Spleen (tissue), 11 donors: ENCODE measurements around the gene PDGFC. TPM values are rescaled to one million over a fixed set of nuclear protein-coding genes. Genes with fewer than 3 reads are reported as not detected.

ENCODE experiments used
- DNase-seq: peaks from one replicate; pipeline ENCODE4 v3.0.0-alpha.2; 2020
- H3K27ac ChIP-seq, 8 donors: fragments of 200-600 bp; sonication (generic) in 7 of 8; 1 replicate in 4 of 8; 2 replicates in 4 of 8; pipeline versions ENCODE4 v1.5.0 to v1.8.0; 2016 to 2021; ENCODE audit warnings: inconsistent platforms in 4 of 8, mild to moderate bottlenecking in 4 of 8, moderate library complexity in 1 of 8
- H3K27me3 ChIP-seq, 7 donors: fragments of 200-600 bp; sonication (generic) in 6 of 7; replicated peaks in 1 of 7; 1 replicate in 4 of 7; 2 replicates in 3 of 7; pipeline versions ENCODE4 v1.5.0 to v1.8.0; 2016 to 2021; ENCODE audit warnings: inconsistent platforms in 3 of 7, mild to moderate bottlenecking in 1 of 7
- H3K36me3 ChIP-seq, 6 donors: fragments of 200-600 bp; sonication (generic) in 5 of 6; 1 replicate in 4 of 6; 2 replicates in 2 of 6; pipeline versions ENCODE4 v1.5.0 to v1.8.0; 2016 to 2021; ENCODE audit warnings: inconsistent platforms in 2 of 6
- H3K4me1 ChIP-seq, 6 donors: fragments of 200-600 bp; sonication (generic) in 5 of 6; 1 replicate in 3 of 6; 2 replicates in 3 of 6; pipeline versions ENCODE4 v1.5.0 to v1.8.0; 2016 to 2021; ENCODE audit warnings: inconsistent platforms in 3 of 6
- H3K4me3 ChIP-seq, 8 donors: fragments of 200-600 bp; sonication (generic) in 7 of 8; 1 replicate in 4 of 8; 2 replicates in 4 of 8; pipeline versions ENCODE4 v1.5.0 to v1.8.0; 2016 to 2021; ENCODE audit warnings: inconsistent platforms in 4 of 8, mild to moderate bottlenecking in 4 of 8, moderate library complexity in 2 of 8
- H3K9me3 ChIP-seq, 8 donors: fragments of 200-600 bp; sonication (generic) in 7 of 8; 1 replicate in 4 of 8; 2 replicates in 4 of 8; pipeline versions ENCODE4 v1.5.0 to v1.8.0; 2016 to 2021; ENCODE audit warnings: inconsistent platforms in 4 of 8
- CTCF ChIP-seq, 11 experiments: fragments of 200-600 bp in 7 of 11; fragments of 450-650 bp in 4 of 11; sonication (generic) in 4 of 11; IDR thresholded peaks in 8 of 11; conservative IDR thresholded peaks in 3 of 11; 1 replicate in 7 of 11; 2 replicates in 4 of 11; pipeline versions ENCODE4 v1.4.0 to v1.8.0; 2016 to 2021; ENCODE audit warnings: antibody characterized with exemption in 11 of 11, inconsistent platforms in 4 of 11, mild to moderate bottlenecking in 1 of 11
- POLR2A ChIP-seq, 3 donors: fragments of 450-650 bp; IDR thresholded peaks; one replicate each; pipeline ENCODE4 v1.5.1; 2017; ENCODE audit warnings: antibody characterized with exemption in 3 of 3, mild to moderate bottlenecking in 1 of 3
- POLR2AphosphoS5 ChIP-seq, 3 donors: sonication (generic); formaldehyde crosslinking; IDR thresholded peaks; one replicate each; pipeline ENCODE4 v1.5.1; 2017; ENCODE audit warnings: antibody characterized with exemption in 3 of 3
- WGBS, 5 donors: extraction: QIAGEN DNeasy Blood & Tissue Kit in 3 of 5; methylation state at CpG; one replicate each; pipeline versions ENCODE4 v1.1.5 to v1.1.7; 2013 to 2018; 5-methylcytosine and 5-hydroxymethylcytosine counted together
- intact Hi-C: fragments of 100-400 bp; cut with DNase I; formaldehyde crosslinking; loops from one replicate; pipeline ENCODE4 v1.15.0; 2023; ENCODE audit warnings: low total_unique reads
- polyA plus RNA-seq, 3 donors: library from polyadenylated mRNA; stranded (reverse); fragments of 200-250 nt; gene quantifications; one replicate each; pipeline ENCODE4 v1.2.1, GENCODE V29; 2013
- total RNA-seq, 7 donors: library from RNA; depleted of rRNA in 3 of 7; stranded (reverse); fragments of >200 nt in 3 of 7; fragmentation: NEBNext Ultra II Directional in 4 of 7; extraction: Animal tissue kit (Norgen Biotek cat#: 25700) in 4 of 7; gene quantifications; one replicate each; pipeline versions ENCODE4 v1.1.0 to v1.2.1, GENCODE V29; 2016 to 2021
- donor health status: healthy with polysubstance abuse.
- donor health status: DM: no; HTN: no; CAD: no; lungs with moderate emphysema.
- donor health status: DM: no; HTN: no; CAD: no.
- donor health status: Bipolar disorder and iron deficiency.
- donor health status: healthy.
- donor health status: DM: no; HTN: no; CAD: no.
- donor health status: DM: yes; HTN: yes; CAD: no.

Gene PDGFC
- total and polyA plus RNA-seq, 10 donors: 1.6 to 24.7 (median 14.8) TPM

- no peaks in the 10 kb centered on the region for H3K36me3 ChIP-seq
- no peak overlapping the region for H3K4me3 ChIP-seq
- TF ChIP-seq POLR2A (IDR thresholded peaks at IDR 0.05) (no peak), CTCF (IDR thresholded peaks at IDR 0.05 in 8 of 11, conservative IDR thresholded peaks at IDR 0.05 in 3 of 11) (no peak), POLR2AphosphoS5 (IDR thresholded peaks at IDR 0.05) (no peak)
- DNase-seq: no peak
- no peaks in the 10 kb centered on the region for H3K9me3 ChIP-seq
- H3K27me3 ChIP-seq: no peaks in the 10 kb centered on the region
- peaks cover 0 to 4% (median 0%) of the 10 kb centered on the region in 6 donors for H3K4me1 ChIP-seq
- intact Hi-C loops: no loop called here
- peak overlapping the region in 2 of 8 donors; percentile 24 to 56 for H3K27ac ChIP-seq
- 44 to 64% (median 54%) methylated on average over 4 of the region's 4 CpGs for WGBS, 5 donors
These were observed 142.3 kb downstream of the PDGFC start for GRCh38 chr4:156829201-156829873.

GRCh38 chr4:156827519-156827918 lies 144.1 kb downstream of the PDGFC start:
- Histone ChIP-seq H3K27me3 (no peaks in the 10 kb centered on the region), H3K27ac (no peak overlapping the region), H3K4me3 (no peak overlapping the region), H3K4me1 (peaks cover 0 to 4% (median 0%) of the 10 kb centered on the region in 6 donors), H3K9me3 (no peaks in the 10 kb centered on the region), H3K36me3 (no peaks in the 10 kb centered on the region)
- intact Hi-C loops: no loop called here
- DNase-seq: no peak
- TF ChIP-seq CTCF (IDR thresholded peaks at IDR 0.05 in 8 of 11, conservative IDR thresholded peaks at IDR 0.05 in 3 of 11) (no peak), POLR2A (IDR thresholded peaks at IDR 0.05) (no peak), POLR2AphosphoS5 (IDR thresholded peaks at IDR 0.05) (no peak)
- WGBS, 5 donors: 66 to 96% (median 71%) methylated on average over 2 of the region's 2 CpGs

- H3K4me1 ChIP-seq: peaks cover 0 to 4% (median 0%) of the 10 kb centered on the region in 6 donors
- intact Hi-C loops: no loop called here
- 75 to 86% (median 79%) methylated on average over 4 of the region's 4 CpGs for WGBS, 5 donors
These were observed 146.5 kb downstream of the PDGFC start for GRCh38 chr4:156825074-156825473.

More at GRCh38 chr4:156825074-156825473, 146.5 kb downstream of the PDGFC start:
- DNase-seq: no peak
- no peak overlapping the region for H3K27ac ChIP-seq
- H3K27me3 ChIP-seq: no peaks in the 10 kb centered on the region
- no peaks in the 10 kb centered on the region for H3K36me3 ChIP-seq
- no peak for TF ChIP-seq POLR2AphosphoS5 (IDR thresholded peaks at IDR 0.05)
- TF ChIP-seq CTCF (IDR thresholded peaks at IDR 0.05 in 8 of 11, conservative IDR thresholded peaks at IDR 0.05 in 3 of 11): no peak
- no peak for TF ChIP-seq POLR2A (IDR thresholded peaks at IDR 0.05)
- no peaks in the 10 kb centered on the region for H3K9me3 ChIP-seq
- H3K4me3 ChIP-seq: no peak overlapping the region
